ENCODE results near the gene MRPL27.
A peak's percentile ranks its signal among the peaks of the same experiment; 100 is the strongest.

MRPL27 gene

DNA sequence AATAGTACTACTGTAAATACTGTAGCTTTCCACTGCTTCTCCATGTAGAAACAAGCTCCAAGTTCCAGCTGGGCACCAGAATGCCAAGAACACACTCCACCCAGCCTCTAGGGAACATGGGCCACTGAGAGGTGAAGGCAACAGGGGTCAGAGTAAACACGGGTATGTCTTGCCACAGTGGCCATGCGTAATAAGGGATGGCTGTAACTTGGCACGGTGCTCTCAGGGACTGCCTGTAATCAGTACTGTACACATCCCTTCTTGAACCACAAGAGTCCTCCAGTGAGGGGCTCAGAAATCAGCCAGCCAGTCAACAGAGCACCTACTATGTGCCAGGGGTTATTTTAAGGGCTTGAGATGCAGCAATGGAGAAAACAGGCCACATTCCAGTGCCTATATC lies 13.5 kb upstream of the MRPL27 start:
- H3K4me1 ChIP-seq (ENCODE audit: control insufficient read depth, insufficient read depth, low read length): no peaks in the 10 kb centered on the region
- no peak overlapping the region for H3K27ac ChIP-seq (ENCODE audit: low read length)
- H3K27me3 ChIP-seq (ENCODE audit: control insufficient read depth in 1 of 2, insufficient read depth in 2 of 2, low read length in 2 of 2): no peaks in the 10 kb centered on the region
- no peak overlapping the region for H3K4me3 ChIP-seq (ENCODE audit: low read length in 2 of 2)
- H3K9me3 ChIP-seq (ENCODE audit: control insufficient read depth in 2 of 2, low read length in 2 of 2): no peaks in the 10 kb centered on the region
- H3K36me3 ChIP-seq (ENCODE audit: control insufficient read depth in 2 of 2, insufficient read depth in 2 of 2, low read length in 2 of 2): peaks cover 75 to 76% of the 10 kb centered on the region in 2 donors
- H3K9ac ChIP-seq (ENCODE audit: low read length in 2 of 2): no peak overlapping the region

DNA sequence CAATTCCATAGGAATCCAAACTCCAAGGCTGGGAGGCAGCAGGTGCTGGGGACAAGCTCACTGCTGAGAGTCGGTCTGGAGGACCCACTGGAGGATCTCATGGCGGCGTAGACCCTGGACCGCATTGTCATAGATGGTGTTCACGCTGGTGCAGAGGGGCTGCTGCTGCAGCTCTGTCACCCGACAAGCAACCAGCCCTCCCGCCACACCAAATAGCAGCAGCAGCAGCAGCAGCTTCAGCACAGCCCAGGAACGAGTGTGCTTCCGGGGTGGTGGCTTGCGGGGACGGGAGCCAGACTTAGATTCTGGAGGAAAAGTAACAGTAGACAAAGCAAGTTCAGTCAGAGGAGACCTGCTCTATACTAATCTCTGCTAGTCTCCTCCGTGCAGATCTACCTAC lies 9.9 kb upstream of the MRPL27 start:
- peaks cover 51 to 58% of the 10 kb centered on the region in 2 donors for H3K36me3 ChIP-seq (ENCODE audit: control insufficient read depth in 2 of 2, insufficient read depth in 2 of 2, low read length in 2 of 2)

GRCh38 chr17:50381920-50382319 lies 8.9 kb upstream of the MRPL27 start:
- Histone ChIP-seq H3K4me1 (ENCODE audit: control insufficient read depth, insufficient read depth, low read length) (no peaks in the 10 kb centered on the region), H3K27me3 (ENCODE audit: control insufficient read depth in 1 of 2, insufficient read depth in 2 of 2, low read length in 2 of 2) (no peaks in the 10 kb centered on the region), H3K9ac (ENCODE audit: low read length in 2 of 2) (no peak overlapping the region), H3K4me3 (ENCODE audit: low read length in 2 of 2) (no peak overlapping the region), H3K9me3 (ENCODE audit: control insufficient read depth in 2 of 2, low read length in 2 of 2) (no peaks in the 10 kb centered on the region), H3K36me3 (ENCODE audit: control insufficient read depth in 2 of 2, insufficient read depth in 2 of 2, low read length in 2 of 2) (peaks cover 42 to 49% of the 10 kb centered on the region in 2 donors), H3K27ac (ENCODE audit: low read length) (no peak overlapping the region)

More for the DNA sequence above, 9.9 kb upstream of the MRPL27 start:
- Histone ChIP-seq H3K4me3 (ENCODE audit: low read length in 2 of 2) (no peak overlapping the region), H3K27me3 (ENCODE audit: control insufficient read depth in 1 of 2, insufficient read depth in 2 of 2, low read length in 2 of 2) (no peaks in the 10 kb centered on the region), H3K4me1 (ENCODE audit: control insufficient read depth, insufficient read depth, low read length) (no peaks in the 10 kb centered on the region), H3K9ac (ENCODE audit: low read length in 2 of 2) (no peak overlapping the region), H3K9me3 (ENCODE audit: control insufficient read depth in 2 of 2, low read length in 2 of 2) (no peaks in the 10 kb centered on the region), H3K27ac (ENCODE audit: low read length) (no peak overlapping the region)

- no peaks in the 10 kb centered on the region for H3K4me1 ChIP-seq (ENCODE audit: control insufficient read depth, insufficient read depth, low read length)
- H3K4me3 ChIP-seq (ENCODE audit: low read length in 2 of 2): no peak overlapping the region
- H3K27ac ChIP-seq (ENCODE audit: low read length): no peak overlapping the region
- H3K36me3 ChIP-seq (ENCODE audit: control insufficient read depth in 2 of 2, insufficient read depth in 2 of 2, low read length in 2 of 2): peaks cover 38 to 44% of the 10 kb centered on the region in 2 donors
- H3K27me3 ChIP-seq (ENCODE audit: control insufficient read depth in 1 of 2, insufficient read depth in 2 of 2, low read length in 2 of 2): no peaks in the 10 kb centered on the region
- H3K9me3 ChIP-seq (ENCODE audit: control insufficient read depth in 2 of 2, low read length in 2 of 2): no peaks in the 10 kb centered on the region
- H3K9ac ChIP-seq (ENCODE audit: low read length in 2 of 2): no peak overlapping the region
These were observed 8.4 kb upstream of the MRPL27 start for GRCh38 chr17:50381260-50381815.

DNA sequence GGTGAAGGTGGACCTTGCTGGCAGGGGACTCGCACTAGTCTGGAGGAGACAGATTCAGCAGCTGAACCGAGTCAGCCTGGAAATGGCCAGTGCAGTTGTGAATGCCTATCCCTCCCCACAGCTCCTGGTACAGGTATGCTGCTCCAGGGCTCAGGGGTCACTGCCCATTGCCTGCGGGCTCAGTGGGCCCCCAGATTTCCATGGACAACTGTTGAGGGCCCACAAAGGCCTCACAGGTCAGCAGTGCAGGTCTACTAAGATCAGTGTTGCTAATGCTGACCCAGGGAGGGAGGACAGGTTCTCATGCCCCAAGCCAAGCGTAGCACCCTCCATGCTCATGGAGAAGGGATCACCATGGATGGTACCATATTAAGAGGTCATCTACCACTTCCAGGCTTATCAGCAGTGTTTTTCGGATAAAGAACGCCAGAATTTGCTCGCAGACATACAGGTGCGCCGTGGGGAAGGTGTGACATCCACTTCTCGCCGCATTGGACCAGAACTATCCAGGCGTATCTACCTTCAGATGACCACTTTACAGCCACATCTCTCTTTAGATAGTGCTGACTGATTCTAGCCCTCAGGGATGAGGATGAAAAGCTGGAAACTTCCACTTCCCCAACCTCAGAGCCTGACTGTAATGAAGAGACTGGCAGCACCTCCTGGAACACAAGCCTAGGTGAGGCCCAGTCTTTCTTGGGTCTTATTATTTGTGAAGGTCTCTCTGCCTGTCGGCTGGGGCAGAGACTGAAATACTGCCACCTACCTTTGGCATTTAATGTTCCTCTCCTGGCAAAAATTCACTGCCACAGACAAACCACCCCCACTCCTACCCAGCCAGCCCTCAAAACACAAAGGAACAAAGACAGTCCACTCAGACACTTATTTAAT lies 7.6 kb upstream of the MRPL27 start:
- H3K4me3 ChIP-seq (ENCODE audit: low read length in 2 of 2): no peak overlapping the region
- no peaks in the 10 kb centered on the region for H3K27me3 ChIP-seq (ENCODE audit: control insufficient read depth in 1 of 2, insufficient read depth in 2 of 2, low read length in 2 of 2)
- no peaks in the 10 kb centered on the region for H3K9me3 ChIP-seq (ENCODE audit: control insufficient read depth in 2 of 2, low read length in 2 of 2)
- H3K36me3 ChIP-seq (ENCODE audit: control insufficient read depth in 2 of 2, insufficient read depth in 2 of 2, low read length in 2 of 2): peaks cover 31 to 41% of the 10 kb centered on the region in 2 donors
- H3K27ac ChIP-seq (ENCODE audit: low read length): no peak overlapping the region
- no peaks in the 10 kb centered on the region for H3K4me1 ChIP-seq (ENCODE audit: control insufficient read depth, insufficient read depth, low read length)
- no peak overlapping the region for H3K9ac ChIP-seq (ENCODE audit: low read length in 2 of 2)

- Histone ChIP-seq H3K9me3 (ENCODE audit: control insufficient read depth in 2 of 2, low read length in 2 of 2) (no peaks in the 10 kb centered on the region), H3K4me1 (ENCODE audit: control insufficient read depth, insufficient read depth, low read length) (no peaks in the 10 kb centered on the region), H3K27ac (ENCODE audit: low read length) (no peak overlapping the region), H3K27me3 (ENCODE audit: control insufficient read depth in 1 of 2, insufficient read depth in 2 of 2, low read length in 2 of 2) (no peaks in the 10 kb centered on the region), H3K4me3 (ENCODE audit: low read length in 2 of 2) (no peak overlapping the region), H3K36me3 (ENCODE audit: control insufficient read depth in 2 of 2, insufficient read depth in 2 of 2, low read length in 2 of 2) (peaks cover 22 to 32% of the 10 kb centered on the region in 2 donors), H3K9ac (ENCODE audit: low read length in 2 of 2) (no peak overlapping the region)
These were observed 6.6 kb upstream of the MRPL27 start for GRCh38 chr17:50379351-50380132.

- H3K36me3 ChIP-seq (ENCODE audit: control insufficient read depth in 2 of 2, insufficient read depth in 2 of 2, low read length in 2 of 2): peaks cover 0 to 9% of the 10 kb centered on the region in 2 donors
- H3K27me3 ChIP-seq (ENCODE audit: control insufficient read depth in 1 of 2, insufficient read depth in 2 of 2, low read length in 2 of 2): no peaks in the 10 kb centered on the region
- peaks cover 20% of the 10 kb centered on the region for H3K4me1 ChIP-seq (ENCODE audit: control insufficient read depth, insufficient read depth, low read length)
- no peaks in the 10 kb centered on the region for H3K9me3 ChIP-seq (ENCODE audit: control insufficient read depth in 2 of 2, low read length in 2 of 2)
- no peak overlapping the region for H3K9ac ChIP-seq (ENCODE audit: low read length in 2 of 2)
- no peak overlapping the region for H3K27ac ChIP-seq (ENCODE audit: low read length)
- H3K4me3 ChIP-seq (ENCODE audit: low read length in 2 of 2): no peak overlapping the region
These were observed 3.0 kb upstream of the MRPL27 start for GRCh38 chr17:50375858-50376538.

GRCh38 chr17:50373705-50374104 lies 721 bp upstream of the MRPL27 start:
- H3K9ac ChIP-seq (ENCODE audit: low read length in 2 of 2): no peak overlapping the region
- H3K4me3 ChIP-seq (ENCODE audit: low read length in 2 of 2): no peak overlapping the region

GRCh38 chr17:50372222-50372757 lies 694 bp downstream of the MRPL27 start:
- Histone ChIP-seq H3K9me3 (ENCODE audit: control insufficient read depth in 2 of 2, low read length in 2 of 2) (no peaks in the 10 kb centered on the region), H3K27ac (ENCODE audit: low read length) (peak overlapping the region; percentile 91), H3K27me3 (ENCODE audit: control insufficient read depth in 1 of 2, insufficient read depth in 2 of 2, low read length in 2 of 2) (no peaks in the 10 kb centered on the region), H3K4me3 (ENCODE audit: low read length in 2 of 2) (peak overlapping the region; percentile 99 to 100), H3K4me1 (ENCODE audit: control insufficient read depth, insufficient read depth, low read length) (peaks cover 21% of the 10 kb centered on the region), H3K9ac (ENCODE audit: low read length in 2 of 2) (peak overlapping the region; percentile 96 to 99), H3K36me3 (ENCODE audit: control insufficient read depth in 2 of 2, insufficient read depth in 2 of 2, low read length in 2 of 2) (peaks cover 21 to 30% of the 10 kb centered on the region in 2 donors)

More at GRCh38 chr17:50373705-50374104, 721 bp upstream of the MRPL27 start:
- no peaks in the 10 kb centered on the region for H3K9me3 ChIP-seq (ENCODE audit: control insufficient read depth in 2 of 2, low read length in 2 of 2)
- H3K27ac ChIP-seq (ENCODE audit: low read length): no peak overlapping the region
- no peaks in the 10 kb centered on the region for H3K27me3 ChIP-seq (ENCODE audit: control insufficient read depth in 1 of 2, insufficient read depth in 2 of 2, low read length in 2 of 2)
- H3K4me1 ChIP-seq (ENCODE audit: control insufficient read depth, insufficient read depth, low read length): peaks cover 21% of the 10 kb centered on the region
- peaks cover 10 to 16% of the 10 kb centered on the region in 2 donors for H3K36me3 ChIP-seq (ENCODE audit: control insufficient read depth in 2 of 2, insufficient read depth in 2 of 2, low read length in 2 of 2)

DNA sequence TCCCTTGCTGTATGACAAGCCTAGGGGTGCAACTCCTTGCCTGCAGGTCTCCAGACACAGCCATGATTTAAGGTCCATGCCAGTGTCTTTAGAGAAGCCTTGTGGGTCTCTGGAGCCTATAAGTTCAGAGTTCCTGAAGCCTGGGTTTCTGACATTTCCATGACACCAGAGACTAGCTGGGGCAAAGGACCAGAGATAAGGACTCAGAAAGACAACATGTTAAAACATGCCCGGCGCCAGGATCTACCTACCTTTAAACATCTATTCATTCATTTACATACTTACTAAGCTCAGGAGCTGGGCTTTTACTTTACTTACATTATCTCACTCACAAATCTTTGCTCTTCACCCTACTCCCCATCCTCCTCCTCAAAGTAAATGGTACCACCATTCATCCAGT lies 1.5 kb downstream of the MRPL27 start:
- H3K4me1 ChIP-seq (ENCODE audit: control insufficient read depth, insufficient read depth, low read length): peaks cover 21% of the 10 kb centered on the region
- peak overlapping the region in 1 of 2 donors; percentile 4 for H3K9ac ChIP-seq (ENCODE audit: low read length in 2 of 2)
- H3K36me3 ChIP-seq (ENCODE audit: control insufficient read depth in 2 of 2, insufficient read depth in 2 of 2, low read length in 2 of 2): peaks cover 28 to 37% of the 10 kb centered on the region in 2 donors
- no peaks in the 10 kb centered on the region for H3K27me3 ChIP-seq (ENCODE audit: control insufficient read depth in 1 of 2, insufficient read depth in 2 of 2, low read length in 2 of 2)
- peak overlapping the region in 1 of 2 donors; percentile 100 for H3K4me3 ChIP-seq (ENCODE audit: low read length in 2 of 2)
- no peaks in the 10 kb centered on the region for H3K9me3 ChIP-seq (ENCODE audit: control insufficient read depth in 2 of 2, low read length in 2 of 2)
- no peak overlapping the region for H3K27ac ChIP-seq (ENCODE audit: low read length)

Measured in stomach smooth muscle (tissue), 2 donors.